ENCODE measurements around the gene MLKL.
"Not testable (repeated sequence)": the region's sequence is repeated elsewhere in the genome, so short reads cannot be mapped to it uniquely, and the experiment has no call there.

MLKL gene

DNA sequence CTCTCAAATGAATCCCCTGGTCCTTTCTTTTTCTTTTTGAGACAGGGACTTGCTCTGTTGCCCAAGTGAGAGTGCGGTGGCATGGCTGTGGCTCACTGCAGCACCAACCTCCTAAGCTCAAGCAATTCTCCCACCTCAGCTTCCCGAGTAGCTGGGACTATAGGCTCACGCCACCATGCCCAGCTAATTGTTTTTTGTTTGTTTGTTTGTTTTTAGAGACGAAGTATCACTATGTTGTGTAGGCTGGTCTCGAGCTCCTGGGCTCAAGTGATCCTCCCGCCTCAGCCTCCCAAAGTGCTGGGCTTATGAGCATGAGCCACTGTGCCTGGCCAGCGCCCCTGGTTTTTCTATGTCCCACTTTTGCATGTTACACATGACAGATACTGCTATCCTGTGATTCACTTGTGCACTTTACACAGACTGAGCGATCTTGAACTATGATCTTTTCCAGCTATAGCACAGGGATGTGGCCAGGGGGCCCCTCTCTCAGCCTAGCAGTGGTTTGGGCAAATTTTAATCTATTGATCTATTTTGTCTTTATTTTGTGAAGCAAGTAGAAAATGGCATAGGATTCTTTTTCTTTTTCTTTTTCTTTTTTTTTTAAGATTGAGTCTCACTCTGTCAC, 31.3 kb upstream of the MLKL start:
- DNase-seq: no peak

DNA sequence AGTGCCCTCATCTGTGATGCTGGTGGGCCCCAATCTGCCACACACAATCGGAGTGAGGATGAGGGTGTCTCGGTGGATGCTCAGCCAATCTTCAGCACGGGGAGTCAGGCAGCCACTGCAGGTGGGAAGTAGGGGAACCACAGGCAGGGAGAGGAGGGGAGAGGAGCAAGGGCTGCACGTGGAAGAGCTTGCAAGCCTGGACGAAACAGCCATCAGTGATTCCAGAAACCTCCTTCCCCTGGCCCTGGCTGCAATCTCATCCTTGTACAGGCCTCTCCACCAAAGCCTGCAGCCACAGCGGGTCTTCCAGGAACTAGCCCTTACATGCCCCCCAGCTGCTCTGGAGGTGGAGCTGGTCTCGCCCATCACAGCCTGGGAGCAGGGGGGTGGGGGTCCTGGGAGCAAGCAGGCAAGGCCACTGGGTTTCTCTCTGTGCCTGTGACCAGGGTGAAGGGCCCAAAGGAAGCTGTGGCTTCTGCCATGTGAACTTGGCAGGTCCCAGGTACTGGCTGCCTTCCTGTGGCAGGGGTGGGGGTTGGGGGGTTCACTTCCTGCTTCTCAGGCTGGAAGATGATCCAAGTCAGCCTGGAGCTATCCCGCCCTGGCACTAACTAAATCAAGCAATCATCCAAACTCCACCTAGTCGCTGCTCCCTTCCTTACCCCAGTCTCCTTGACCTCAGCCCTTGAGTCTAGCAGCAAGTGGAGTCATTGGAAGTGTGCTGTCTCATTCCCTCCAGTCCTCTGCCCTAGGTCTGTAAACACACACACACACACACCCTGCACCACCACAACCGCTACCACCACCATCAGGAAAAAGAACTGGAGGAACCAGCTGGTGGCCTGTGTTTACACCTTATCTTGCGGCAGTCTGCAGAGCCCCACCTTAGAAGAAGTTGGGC, 29.4 kb upstream of the MLKL start:
- peak; percentile 37 for DNase-seq

DNA sequence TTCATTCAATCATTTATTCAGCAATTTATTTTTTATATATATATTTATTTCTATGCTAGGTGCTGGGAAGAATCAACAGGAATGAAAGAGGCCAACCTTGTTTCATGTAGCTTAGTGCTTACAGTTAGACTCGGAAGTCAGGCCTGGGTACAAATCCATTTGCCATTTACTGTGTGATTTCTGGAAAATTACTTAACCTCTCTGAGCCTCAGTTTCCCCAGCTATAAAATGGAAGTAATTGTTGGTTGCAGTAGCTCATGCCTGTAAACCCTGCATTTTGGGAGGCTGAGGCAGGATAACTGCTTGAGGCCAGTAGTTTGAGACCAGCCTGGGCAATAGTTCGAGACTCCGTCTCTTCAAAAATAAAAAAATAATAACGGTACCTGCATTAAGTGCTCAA, 27.2 kb upstream of the MLKL start:
- no peak for DNase-seq

DNA sequence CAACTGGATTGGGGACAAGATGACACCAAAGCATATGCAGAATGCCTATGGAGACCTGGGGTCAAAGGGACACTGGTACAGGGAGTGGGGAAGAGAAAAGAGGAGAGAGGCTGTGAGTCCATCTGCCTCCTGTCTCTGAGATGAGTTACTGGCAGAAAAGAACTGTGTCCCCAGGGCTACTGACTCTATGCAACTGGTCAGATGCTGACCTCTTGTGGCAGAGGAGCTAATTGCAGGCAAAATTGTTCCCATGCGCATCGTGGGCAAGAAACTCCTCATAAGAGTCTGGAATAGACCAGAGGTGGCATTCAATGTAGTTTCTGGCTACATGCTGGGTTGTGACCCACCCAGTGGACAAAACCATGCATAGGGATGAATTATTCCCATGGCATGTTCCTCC, 26.1 kb upstream of the MLKL start:
- DNase-seq: peak; percentile 19

DNA sequence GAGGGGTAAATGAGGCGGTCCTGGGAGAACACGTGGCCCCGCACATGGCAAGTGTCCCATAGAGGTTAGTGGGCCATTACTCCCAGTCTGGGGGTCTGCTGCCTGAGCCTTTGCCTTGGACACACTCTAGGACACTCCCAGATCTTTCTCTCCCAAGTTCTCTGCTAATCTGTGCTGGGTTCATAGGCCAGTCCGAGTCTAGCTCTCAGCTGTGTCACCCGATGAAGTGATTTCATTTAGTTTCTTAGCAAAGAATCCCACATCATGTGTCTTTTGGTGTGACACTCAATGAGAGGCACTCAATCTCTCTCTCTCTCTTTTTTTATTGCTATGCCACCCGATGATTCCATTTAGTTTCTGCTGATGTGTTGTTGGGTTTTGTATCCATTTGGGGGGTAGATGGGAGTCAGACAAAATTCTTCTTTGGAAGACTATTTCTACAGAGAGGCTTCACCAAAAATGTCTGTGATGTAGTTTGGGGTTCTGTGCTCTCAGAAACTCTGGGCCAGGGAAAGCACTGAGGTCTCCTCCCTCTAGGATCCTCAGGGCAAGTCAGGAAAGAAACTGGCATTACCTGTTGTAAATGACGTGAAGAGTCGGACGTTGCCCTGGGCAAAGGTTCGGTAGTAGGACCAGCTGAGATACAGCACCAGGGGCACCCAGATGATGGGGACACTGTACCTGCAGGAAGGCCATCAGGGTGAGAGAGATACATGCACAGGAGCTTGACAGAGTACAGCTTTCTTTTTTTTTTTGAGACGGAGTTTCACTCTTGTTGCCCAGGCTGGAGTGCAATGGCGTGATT, 25.2 kb upstream of the MLKL start:
- no peak for DNase-seq

DNA sequence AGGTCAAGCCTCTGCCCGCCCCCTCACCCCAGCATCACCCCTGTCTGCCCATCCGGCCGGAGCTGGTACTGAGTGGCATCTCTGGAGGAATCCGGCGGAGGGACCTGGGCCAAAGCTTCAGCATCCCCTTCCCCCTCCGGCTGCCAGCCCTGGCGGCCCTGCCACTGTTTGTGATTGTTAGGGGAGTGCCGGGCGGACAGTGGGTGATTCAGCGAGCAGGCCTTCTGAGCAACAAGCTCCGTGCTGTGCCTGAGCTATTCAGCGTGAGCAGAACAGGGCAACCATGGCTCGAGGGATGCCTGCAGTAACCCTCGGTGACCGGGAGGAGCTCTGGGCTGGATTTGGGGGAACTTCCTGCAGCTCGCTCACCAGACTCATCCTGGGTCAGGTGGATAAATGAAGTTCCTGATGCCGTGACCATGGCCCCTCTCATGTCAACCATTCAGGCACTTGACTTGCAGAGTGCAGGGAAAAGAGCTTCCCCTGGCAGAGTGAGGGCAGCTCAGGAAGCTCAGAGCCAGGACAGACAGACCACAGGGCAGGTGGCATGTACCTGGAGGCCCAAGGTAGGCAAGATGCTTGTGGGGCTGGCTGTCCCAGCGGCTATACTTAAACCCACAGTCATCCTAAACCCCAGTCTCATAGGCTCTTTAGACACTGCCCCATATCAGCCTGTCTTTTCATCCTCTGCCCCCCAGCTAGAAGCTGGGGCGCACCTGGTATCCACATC, 24.3 kb upstream of the MLKL start:
- no peak for DNase-seq

DNA sequence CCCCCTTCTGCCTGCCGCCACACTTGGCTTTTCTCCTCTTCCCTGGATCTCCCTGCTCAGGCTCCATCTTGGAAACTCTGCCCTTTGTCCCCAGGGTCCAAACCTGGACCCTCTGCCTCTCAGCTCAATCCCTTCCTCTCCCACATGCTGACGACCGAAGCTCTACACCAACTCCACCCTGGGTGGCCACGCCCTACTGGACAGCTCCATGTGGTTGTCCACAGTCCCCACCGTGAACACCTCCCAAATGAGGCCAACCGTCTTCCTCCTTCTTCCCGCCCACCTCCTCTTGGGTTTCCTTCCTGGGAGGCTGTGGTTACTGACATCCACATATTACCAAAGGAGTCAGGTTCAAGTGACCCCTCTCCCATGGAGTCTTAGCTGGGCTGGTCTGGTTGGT, 22.6 kb upstream of the MLKL start:
- DNase-seq: no peak

DNA sequence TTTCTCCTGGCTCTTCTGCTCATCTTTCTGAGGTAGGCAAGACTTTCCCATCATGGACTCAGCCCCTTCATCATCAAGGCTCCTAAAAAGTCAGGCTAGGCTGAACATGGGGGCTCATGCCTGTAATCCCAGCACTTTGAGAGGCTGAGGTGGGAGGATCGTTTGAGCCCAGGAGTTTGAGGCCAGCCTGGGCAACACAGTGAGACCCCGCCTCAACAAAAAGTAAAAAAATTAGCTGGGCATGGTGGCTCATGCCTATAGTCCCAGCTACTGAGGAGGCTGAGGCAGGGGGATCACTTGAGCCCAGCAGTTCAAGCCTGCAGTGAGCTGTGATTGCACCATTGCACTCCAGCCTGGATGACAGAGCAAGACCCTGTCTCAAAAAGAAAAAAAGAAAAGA, 21.5 kb upstream of the MLKL start:
- DNase-seq: not testable (repeated sequence)

DNA sequence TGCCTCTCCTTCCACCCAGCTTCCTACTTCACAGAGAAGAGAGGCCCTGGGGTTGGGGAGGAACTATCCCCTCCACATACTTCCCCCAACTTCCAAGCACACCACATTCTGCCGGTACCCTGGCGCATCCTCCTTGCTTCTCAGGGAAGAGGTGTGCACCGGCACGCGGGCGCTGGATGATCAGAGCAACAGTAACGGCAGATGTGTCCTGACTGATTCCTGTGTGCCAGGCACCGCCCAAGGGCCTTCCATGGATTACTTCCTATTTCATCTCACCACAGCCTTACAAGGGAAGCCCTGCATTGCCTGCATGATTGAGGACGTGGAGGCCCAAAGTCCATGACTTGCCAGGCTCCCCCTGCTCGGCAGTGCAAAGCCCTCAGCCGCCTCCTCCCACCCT, 21.1 kb upstream of the MLKL start:
- DNase-seq: no peak

DNA sequence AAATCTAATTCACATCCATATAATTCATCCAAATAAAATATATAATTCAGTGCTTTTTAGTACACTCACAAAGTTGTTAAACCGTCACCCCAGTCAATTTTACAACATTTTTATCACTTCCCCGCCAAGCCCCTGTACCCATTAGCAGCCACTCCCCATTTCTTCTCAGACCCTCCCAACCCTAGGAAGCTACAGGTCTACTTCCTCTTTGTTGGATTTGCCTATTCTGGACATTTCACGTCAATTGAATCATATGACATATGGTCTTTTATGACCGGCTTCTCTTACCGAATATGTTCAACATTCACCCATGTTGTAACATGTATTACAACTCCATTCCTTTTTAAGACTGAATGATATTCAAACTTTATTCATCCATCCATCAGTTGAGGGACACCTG, 19.9 kb upstream of the MLKL start:
- no peak for DNase-seq

DNA sequence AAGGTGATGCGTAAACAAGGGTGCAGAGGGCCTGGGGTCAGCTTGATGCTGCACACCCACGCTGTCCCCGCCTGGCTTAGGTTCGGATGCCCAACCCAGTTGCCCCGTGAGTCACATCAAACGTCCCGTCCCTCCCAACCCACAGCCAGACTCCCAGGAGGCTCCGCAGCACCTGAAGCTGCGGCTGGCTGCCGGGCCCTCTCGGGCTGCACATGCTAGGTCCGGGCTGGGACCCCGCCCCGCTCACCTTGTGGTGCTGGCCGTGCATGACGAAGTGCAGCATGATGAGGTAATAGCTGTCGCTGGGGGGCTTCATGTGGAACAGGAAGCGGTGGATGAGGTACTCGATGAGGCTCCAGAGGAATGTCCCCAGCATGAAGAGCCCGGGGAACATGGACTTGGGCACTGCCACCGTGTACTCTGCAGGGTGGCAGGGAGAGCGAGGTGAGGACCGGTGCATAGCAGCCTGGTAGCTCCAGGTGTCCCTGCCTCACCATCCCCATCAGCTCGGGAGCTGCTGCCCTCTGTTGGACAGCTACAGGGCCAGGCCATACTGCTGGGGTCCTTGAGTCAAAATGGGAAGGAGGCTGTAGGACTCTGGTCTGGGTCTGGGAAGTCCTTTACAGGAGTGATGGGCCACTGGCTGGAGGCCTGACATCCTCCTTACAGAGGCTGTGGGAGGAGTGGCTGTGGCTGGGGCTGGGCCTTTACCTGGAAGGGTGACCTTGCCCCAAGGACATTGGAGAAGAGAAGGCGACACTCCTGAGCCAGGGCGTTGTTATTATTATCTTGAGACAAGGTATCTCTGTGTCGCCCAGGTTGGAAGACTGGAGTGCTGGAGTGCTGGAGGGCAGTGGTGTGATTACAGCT, 18.3 kb upstream of the MLKL start:
- no peak for DNase-seq

DNA sequence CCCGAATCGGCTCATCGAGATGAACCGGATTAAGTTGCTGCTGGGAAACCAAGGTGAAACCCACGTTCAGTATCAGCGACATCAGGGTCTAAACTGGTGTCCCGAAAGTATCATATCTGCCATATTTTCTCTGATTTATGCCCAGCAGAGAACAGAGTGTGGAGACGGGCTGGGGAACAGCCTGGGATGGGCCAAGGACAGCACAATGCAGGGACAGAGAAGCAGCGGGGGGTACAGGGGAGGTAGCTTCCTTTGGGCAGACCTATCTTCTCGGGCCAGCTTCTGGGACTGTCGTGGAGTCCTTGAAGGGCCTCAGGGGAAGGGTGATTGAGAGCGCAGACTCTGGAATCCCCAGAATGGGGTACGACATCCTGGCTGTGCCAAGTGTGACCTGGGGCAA, 17.5 kb upstream of the MLKL start:
- no peak for DNase-seq

DNA sequence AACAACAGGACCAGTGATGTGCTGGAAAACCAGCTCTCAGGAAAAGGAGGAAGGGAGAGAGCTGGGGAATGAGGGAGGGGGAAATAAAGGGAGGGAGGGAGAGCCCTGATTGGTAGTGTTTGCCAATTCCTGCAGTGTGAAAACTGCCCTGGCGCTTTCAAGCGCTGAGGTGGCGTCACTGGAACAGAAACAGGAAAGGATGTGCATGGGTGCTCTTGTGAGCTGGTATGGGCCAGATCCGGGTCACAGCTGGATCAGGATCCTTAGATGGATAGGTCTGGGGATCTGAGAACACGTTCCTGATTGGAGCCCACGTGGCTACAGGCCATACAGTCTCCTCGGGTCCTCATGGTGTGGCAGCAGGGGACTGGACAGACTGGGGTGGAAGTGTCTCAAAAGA, 16.7 kb upstream of the MLKL start:
- no peak for DNase-seq

DNA sequence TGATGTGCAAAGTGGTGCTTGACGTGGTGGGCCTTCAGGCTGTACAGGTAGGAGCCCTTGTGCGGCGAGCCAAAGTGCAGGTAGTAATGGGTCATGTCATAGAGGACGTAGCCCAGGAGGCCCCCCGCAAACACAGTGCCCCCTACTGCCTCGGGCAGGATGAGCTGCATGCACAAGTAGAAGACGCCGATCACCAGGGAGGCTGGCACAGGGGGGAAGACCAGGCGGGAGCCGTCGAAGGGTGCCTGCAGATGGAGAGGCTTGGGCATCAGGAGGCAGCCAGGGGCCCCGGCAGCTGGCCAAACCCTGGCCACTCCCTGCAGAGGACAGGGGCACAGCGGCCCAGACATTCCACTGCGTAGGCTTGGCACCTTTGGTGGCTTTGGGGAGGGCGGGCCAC, 15.7 kb upstream of the MLKL start:
- no peak for DNase-seq

DNA sequence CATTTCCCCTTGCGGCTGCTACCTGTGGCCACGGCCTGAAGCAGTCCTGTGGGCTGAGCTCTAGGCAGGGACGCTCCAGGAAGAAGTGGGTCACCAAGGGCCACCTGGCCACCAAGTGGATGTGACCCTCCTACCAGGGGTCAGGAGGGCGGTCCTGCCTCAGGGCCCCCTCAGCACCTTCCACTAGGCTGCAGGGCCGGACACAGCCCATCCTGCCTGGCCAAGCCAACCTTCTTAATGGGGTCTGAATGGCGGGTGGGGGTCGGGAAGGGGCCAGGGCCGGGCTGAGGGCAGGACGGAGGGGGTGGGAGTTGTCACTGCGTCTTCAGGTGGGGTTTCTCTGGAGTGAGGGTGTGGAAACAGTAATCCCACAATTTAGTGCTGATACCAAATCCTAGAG, 13.2 kb upstream of the MLKL start:
- no peak for DNase-seq

DNA sequence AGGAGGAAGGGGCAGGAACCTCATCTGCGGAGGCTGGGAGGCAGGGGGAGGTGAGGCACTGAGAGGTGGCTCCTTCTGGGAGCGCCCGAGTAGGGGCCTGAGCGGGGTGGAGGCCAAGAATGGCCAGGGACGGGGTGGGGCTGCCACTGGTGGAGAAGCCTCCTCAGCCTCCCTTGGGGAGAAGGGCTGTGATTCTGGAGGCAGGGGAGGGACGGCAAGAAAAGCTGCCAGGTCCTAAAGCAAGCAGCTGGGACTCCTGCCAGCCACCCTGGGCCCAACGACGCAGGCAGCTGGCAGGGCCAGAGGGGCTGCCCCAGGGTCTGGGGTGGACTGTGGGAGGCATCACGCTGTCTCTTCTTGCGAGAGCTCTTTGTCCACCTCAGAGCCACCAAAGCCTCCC, 12.7 kb upstream of the MLKL start:
- DNase-seq: no peak

DNA sequence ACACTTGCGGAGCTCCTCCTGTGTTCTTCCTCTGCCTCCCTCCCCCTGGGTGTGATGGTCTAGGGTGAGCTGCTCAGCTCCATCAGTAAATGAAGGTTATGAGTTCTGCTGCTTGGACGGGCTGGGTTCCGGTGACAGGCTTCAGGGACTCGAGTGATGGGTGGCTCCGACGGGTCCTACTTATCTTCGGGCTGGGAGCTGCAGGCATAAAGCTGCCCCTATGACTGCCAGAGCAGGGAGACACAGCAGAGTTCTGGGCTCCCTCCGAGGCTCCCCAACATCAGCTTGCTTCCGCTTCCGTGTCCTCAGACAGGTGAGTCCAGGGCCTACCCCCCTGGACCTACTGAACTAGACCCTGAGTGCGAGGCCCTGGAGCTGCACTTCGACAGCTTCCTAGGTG, 11.3 kb upstream of the MLKL start:
- no peak for DNase-seq

DNA sequence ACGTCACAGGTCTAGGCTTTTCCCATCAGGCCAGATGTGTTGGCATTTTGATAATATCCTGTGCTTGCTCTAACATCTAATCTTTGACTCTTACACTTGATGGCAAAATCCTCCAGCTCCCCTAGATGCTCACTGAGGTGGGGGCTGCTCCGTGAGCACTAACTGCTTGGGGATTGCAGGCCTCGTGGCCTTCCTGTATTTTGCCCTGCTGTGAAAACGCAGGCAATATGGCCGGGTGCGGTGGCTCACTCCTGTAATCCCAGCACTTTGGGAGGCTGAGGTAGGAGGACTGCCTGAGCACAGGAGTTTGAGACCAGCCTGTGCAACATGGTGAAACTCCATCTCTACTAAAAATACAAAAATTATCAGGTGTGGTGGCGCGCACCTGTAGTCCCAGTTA, 9.7 kb upstream of the MLKL start:
- DNase-seq: no peak

DNA sequence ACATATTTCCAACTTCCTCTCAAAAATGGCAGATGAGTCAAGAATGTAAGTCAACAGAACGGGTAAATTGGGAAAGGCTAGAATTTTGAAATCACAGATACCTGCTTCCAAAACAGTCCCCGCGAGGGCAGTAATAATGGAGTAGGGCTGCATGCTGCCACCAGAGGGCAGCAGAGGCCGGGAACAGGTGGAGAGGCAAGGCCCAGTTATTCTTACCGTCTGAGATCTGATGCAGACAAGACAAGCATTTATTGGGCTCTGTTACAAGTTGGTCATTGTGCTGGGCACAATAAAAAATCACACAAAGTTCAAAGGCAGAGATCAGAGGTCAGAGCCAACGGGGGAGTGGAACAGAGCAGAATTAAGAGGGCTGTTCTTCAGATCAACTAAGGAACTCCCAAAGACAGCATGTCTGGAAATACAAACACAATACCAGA, 8.8 kb upstream of the MLKL start:
- DNase-seq: peak; percentile 54

DNA sequence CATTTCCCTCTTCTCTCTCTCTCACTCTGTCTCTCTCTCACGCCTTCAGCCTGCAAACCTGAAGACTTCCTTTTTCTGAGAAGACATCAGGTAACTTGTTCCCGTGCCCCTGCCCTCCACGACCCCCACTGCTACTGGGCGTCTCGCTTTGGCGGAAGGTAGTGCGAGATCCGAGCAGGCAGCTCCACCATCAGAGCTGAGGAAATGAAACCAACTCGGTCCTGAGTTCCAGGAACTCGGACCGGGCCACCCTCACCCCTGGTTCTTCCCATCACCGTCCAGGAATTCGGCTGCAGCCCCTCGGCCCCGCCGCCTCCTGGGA, 585 bp downstream of the MLKL start:
- DNase-seq: no peak

DNA sequence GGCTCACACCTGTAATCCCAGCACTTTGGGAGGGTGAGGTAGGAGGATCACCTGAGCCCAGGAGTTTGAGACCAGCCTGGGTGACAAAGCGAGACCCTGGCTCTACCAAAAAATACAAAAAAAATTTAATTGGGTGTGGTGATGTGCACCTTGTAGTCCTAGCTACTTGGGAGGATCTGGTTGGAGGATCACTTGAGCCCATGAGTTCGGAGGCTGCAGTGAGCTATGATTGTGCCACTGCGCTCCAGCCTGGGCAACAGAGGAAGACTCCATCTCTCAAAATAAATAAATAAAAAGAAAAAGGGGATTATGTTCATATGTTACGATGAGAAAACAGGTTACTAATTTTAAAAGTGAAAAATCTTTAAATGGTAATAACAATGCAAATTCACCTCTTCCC, 996 bp downstream of the MLKL start:
- DNase-seq: no peak

DNA sequence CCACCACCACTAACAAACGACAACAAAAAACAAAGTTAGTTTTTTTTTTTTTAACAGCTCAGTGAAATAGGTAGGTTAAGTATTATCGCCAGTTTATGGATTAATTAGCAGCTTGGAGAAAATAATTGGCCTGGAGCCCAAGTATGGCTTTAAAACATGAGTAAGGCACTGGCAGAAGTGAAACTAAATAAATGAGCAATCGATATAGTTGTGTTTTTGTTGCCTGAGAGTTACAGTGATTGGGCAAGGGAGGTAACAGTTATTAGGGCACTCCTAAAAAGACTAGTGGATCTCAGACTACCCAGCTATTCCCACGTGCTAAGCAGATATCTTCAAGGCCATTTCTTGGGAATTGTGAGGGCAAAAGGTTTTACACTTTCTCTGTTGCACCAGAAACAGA, 2.4 kb downstream of the MLKL start:
- DNase-seq: no peak

All from KG1 (cell line).